ENCODE results near the gene PISD.

- no peak for TF ChIP-seq BHLHE40 (IDR thresholded peaks at IDR 0.05; ENCODE audit: borderline replicate concordance)
- TF ChIP-seq SP1 (IDR thresholded peaks at IDR 0.05) = no peak
- TF ChIP-seq FOXM1 (IDR thresholded peaks at IDR 0.05; ENCODE audit: borderline replicate concordance) = no peak
- TF ChIP-seq FOXK2 (IDR thresholded peaks at IDR 0.05) = no peak
- TF ChIP-seq NFRKB (IDR thresholded peaks at IDR 0.05) = no peak
Measured at GRCh38 chr22:31586137-31586920, 75.7 kb downstream of the PISD start.
